ENCODE measurements around the gene FHOD3. TPM values are rescaled to one million over a fixed set of nuclear protein-coding genes. Genes with fewer than 3 reads are reported as not detected.

The FHOD3 gene
- total and polyA plus RNA-seq, 2 of the 4 experiments (the other 2 are of a cell fraction), result 14.6 to 16.0 TPM

DNA sequence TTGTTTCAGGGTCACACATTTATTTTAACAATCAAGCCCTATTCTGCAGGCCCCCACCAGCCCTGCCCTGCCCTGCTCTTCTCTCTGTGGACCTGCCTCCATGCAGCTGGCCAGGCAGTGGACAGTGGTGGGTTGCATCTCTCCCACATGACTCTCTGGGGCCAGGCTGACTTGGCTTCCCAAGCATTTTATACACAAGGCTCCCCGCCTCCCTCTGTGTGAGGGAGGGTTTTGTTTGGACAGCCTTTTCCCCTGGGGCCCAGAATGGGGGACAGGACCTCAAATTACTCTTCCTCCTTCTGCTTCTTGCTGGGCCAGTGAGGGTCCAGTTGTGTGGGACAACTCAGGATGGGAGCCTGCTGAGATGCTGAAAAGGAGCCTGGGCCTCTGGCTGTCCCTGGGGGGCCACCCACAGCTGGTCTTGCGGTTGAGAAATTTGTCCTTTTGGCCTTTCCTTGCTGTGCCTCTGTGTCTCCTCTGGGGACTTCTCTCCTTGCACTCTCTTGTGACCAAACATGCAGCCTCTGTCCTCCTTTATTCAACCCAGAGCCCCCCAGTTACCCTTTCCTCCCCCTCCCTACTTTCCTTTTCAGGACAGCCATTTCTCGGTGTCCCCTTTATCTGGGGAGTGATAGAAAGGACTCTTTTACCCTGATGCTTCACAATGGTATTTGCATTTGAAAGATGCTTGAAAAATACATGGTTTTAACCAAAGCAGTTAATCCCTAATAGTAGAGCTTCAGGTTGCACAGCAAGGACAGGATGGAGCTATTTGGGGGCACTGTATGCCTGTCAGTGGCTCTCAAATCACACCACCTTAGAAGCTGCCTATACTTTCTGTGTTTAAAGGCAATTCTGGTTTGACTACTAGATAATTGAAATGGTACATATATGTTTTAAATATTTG is 151.1 kb downstream of the FHOD3 start:
- no TSS peak for BruUV-seq (replicated peaks)
- H3K56ac ChIP-seq (ENCODE audit: extremely low read depth, insufficient read depth, low read length), result no peak overlapping the region
- no peaks in the 10 kb centered on the region for H4K20me1 ChIP-seq (ENCODE audit: insufficient read depth, low read length)
- H3K4me3 ChIP-seq (ENCODE audit: insufficient read depth, low read depth, low read length), result no peak overlapping the region
- H3K27me3 ChIP-seq (ENCODE audit: control insufficient read depth, insufficient read depth, low read length), result no peaks in the 10 kb centered on the region
- CTCF ChIA-PET, result no interaction called here
- ATAC-seq (ENCODE audit: low read depth), result peak; percentile 54
- DNase-seq, result no peak
- H2BK120ac ChIP-seq (ENCODE audit: low read depth, low read length), result peak overlapping the region; percentile 55
- H3K4me2 ChIP-seq (ENCODE audit: low read depth, low read length), result peak overlapping the region; percentile 29; the same call in 1 of the 2 replicates
- H3K23ac ChIP-seq (ENCODE audit: low read depth, low read length), result no peak overlapping the region
- peak overlapping the region; percentile 77; the same call in 1 of the 2 replicates for H4K5ac ChIP-seq (ENCODE audit: low read depth, low read length)
- intact Hi-C loops (cut with micrococcal nuclease), result loop anchor here (1.0 kb wide), 1 partner anchor 152 kb away; no protein-coding TSS in a partner anchor
- H4K8ac ChIP-seq (ENCODE audit: low read depth in 2 of 2, low read length in 2 of 2), result peak overlapping the region; percentile 3 to 61; a peak in 2 of 4 replicates
- peaks cover 14% of the 10 kb centered on the region for H3K4me1 ChIP-seq (ENCODE audit: control insufficient read depth, insufficient read depth, low read length)
- H2BK5ac ChIP-seq (ENCODE audit: low read depth, low read length, poor library complexity, severe bottlenecking), result no peak overlapping the region
- peaks cover 2% of the 10 kb centered on the region; the same call in 1 of the 2 replicates for H3K9me1 ChIP-seq (ENCODE audit: insufficient read depth, low read length)
- H3K79me1 ChIP-seq (ENCODE audit: low read depth in 1 of 2, low read length in 2 of 2), result peaks cover 6 to 15% of the 10 kb centered on the region in 2 experiments; a peak in 1 of 4 replicates
- in situ Hi-C loops (cut with MboI; ENCODE audit: low sequenced_read_pairs), result no loop called here
- H4K91ac ChIP-seq (ENCODE audit: insufficient read depth, low read depth, low read length), result peak overlapping the region; percentile 46
- POLR2A ChIA-PET (ENCODE audit: unreplicated experiment), result interaction anchor here (0.6 kb wide), 1 partner anchor 12 kb away, joined by 3 read pairs; no protein-coding TSS in a partner anchor
- dilution Hi-C loops (cut with HindIII; ENCODE audit: low sequenced_read_pairs, unreplicated experiment), result no loop called here
- H3K9me3 ChIP-seq (ENCODE audit: control insufficient read depth, insufficient read depth, low read length), result no peaks in the 10 kb centered on the region
- H3K4ac ChIP-seq (ENCODE audit: low read depth, low read length), result peak overlapping the region; percentile 24
- peak overlapping the region; percentile 56; the same call in 1 of the 2 replicates for H3K18ac ChIP-seq (ENCODE audit: low read depth, low read length)
- no peak overlapping the region; the same call in 2 of the 3 replicates for H2BK15ac ChIP-seq (ENCODE audit: low read depth, low read length)
- H2AK9ac ChIP-seq (replicated peaks; ENCODE audit: low read depth, low read length, poor library complexity), result peak overlapping the region; percentile 69
- WGBS, 2 experiments (ENCODE audit: extremely low coverage in 2 of 2, insufficient read length in 1 of 2), result no CpG with 5 or more reads among the region's 3 CpGs
- no peak overlapping the region for H3K27ac ChIP-seq (ENCODE audit: insufficient read depth, low read length)
- peak overlapping the region; percentile 16 for H3K14ac ChIP-seq (replicated peaks; ENCODE audit: low read depth, low read length)
- H2BK20ac ChIP-seq (ENCODE audit: low read depth, low read length), result peak overlapping the region; percentile 11; the same call in 1 of the 2 replicates
- peak overlapping the region; percentile 53 for H2AFZ ChIP-seq (replicated peaks; ENCODE audit: low read length, poor library complexity)
- no peak overlapping the region for H2AK5ac ChIP-seq (ENCODE audit: low read depth, low read length)
- H3K36me3 ChIP-seq (ENCODE audit: control insufficient read depth, insufficient read depth, low read length), result no peaks in the 10 kb centered on the region
- no peak overlapping the region for H3K9ac ChIP-seq (ENCODE audit: low read depth, low read length)
- TF ChIP-seq FOS (IDR thresholded peaks at IDR 0.05; ENCODE audit: low read depth, low read length) (no peak), MAFK (IDR thresholded peaks at IDR 0.05; ENCODE audit: low read depth, low read length) (no peak), MAZ (IDR thresholded peaks at IDR 0.05; ENCODE audit: borderline replicate concordance, low read depth, low read length) (no peak), BHLHE40 (IDR thresholded peaks at IDR 0.05; ENCODE audit: low read depth, low read length) (no peak), RAD21 (IDR thresholded peaks at IDR 0.05; ENCODE audit: low read length) (no peak), RFX5 (IDR thresholded peaks at IDR 0.05; ENCODE audit: low read depth, low read length) (no peak), SMC3 (IDR thresholded peaks at IDR 0.05; ENCODE audit: low read depth, low read length) (no peak), CHD1 (IDR thresholded peaks at IDR 0.05; ENCODE audit: low read depth, low read length) (no peak), RCOR1 (IDR thresholded peaks at IDR 0.05; ENCODE audit: insufficient replicate concordance, low read length) (no peak), POLR2A (IDR thresholded peaks at IDR 0.05; ENCODE audit: low read depth, low read length) (no peak), NFE2L2 (IDR thresholded peaks at IDR 0.05; ENCODE audit: low read depth, low read length) (no peak)
- TF ChIP-seq, protein P1, sequence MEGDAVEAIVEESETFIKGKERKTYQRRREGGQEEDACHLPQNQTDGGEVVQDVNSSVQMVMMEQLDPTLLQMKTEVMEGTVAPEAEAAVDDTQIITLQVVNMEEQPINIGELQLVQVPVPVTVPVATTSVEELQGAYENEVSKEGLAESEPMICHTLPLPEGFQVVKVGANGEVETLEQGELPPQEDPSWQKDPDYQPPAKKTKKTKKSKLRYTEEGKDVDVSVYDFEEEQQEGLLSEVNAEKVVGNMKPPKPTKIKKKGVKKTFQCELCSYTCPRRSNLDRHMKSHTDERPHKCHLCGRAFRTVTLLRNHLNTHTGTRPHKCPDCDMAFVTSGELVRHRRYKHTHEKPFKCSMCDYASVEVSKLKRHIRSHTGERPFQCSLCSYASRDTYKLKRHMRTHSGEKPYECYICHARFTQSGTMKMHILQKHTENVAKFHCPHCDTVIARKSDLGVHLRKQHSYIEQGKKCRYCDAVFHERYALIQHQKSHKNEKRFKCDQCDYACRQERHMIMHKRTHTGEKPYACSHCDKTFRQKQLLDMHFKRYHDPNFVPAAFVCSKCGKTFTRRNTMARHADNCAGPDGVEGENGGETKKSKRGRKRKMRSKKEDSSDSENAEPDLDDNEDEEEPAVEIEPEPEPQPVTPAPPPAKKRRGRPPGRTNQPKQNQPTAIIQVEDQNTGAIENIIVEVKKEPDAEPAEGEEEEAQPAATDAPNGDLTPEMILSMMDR (conservative IDR thresholded peaks at IDR 0.05; ENCODE audit: low read depth, low read length), result no peak
- TF ChIP-seq, protein P2, sequence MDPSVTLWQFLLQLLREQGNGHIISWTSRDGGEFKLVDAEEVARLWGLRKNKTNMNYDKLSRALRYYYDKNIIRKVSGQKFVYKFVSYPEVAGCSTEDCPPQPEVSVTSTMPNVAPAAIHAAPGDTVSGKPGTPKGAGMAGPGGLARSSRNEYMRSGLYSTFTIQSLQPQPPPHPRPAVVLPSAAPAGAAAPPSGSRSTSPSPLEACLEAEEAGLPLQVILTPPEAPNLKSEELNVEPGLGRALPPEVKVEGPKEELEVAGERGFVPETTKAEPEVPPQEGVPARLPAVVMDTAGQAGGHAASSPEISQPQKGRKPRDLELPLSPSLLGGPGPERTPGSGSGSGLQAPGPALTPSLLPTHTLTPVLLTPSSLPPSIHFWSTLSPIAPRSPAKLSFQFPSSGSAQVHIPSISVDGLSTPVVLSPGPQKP (IDR thresholded peaks at IDR 0.05; ENCODE audit: borderline replicate concordance, low read depth, low read length), result no peak
- TF ChIP-seq, protein P3, sequence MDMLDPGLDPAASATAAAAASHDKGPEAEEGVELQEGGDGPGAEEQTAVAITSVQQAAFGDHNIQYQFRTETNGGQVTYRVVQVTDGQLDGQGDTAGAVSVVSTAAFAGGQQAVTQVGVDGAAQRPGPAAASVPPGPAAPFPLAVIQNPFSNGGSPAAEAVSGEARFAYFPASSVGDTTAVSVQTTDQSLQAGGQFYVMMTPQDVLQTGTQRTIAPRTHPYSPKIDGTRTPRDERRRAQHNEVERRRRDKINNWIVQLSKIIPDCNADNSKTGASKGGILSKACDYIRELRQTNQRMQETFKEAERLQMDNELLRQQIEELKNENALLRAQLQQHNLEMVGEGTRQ (IDR thresholded peaks at IDR 0.05; ENCODE audit: low read depth, low read length), result no peak

Measured in IMR-90 (cell line).